ENCODE measurements around the gene EMP3. TPM values are rescaled to one million over a fixed set of nuclear protein-coding genes. Genes with fewer than 3 reads are reported as not detected.

The EMP3 gene
- total and polyA plus RNA-seq, 9 of the 15 experiments (the other 6 are each of a cell fraction or from before 2014, with no cell fraction given) = 123 to 386 (median 296) TPM

GRCh38 chr19:48332662-48333466 lies 7.5 kb downstream of the EMP3 start (continued):
- no peak for TF ChIP-seq ZBTB49 (CRISPR knock-in tag; IDR thresholded peaks at IDR 0.05; ENCODE audit: borderline replicate concordance)
- peak; percentile 85; the same call in 1 of the 2 replicates for TF ChIP-seq E4F1 (CRISPR knock-in tag; IDR thresholded peaks at IDR 0.05; ENCODE audit: borderline replicate concordance)
- no peak; the same call in 1 of the 2 replicates for TF ChIP-seq RFX1 (IDR thresholded peaks at IDR 0.05)
- TF ChIP-seq AFF1 (IDR thresholded peaks at IDR 0.05; ENCODE audit: low read depth in 1 of 2, partially characterized antibody in 2 of 2) = peak in 1 of 2 experiments; percentile 48
- peak; percentile 62 for TF ChIP-seq POLR2G (IDR thresholded peaks at IDR 0.05; ENCODE audit: low read depth, low read length)
- TF ChIP-seq ZNF41 (CRISPR knock-in tag; conservative IDR thresholded peaks at IDR 0.05) = no peak
- TF ChIP-seq RBM22 (IDR thresholded peaks at IDR 0.05; ENCODE audit: low read depth, low read length, poor library complexity, severe bottlenecking) = no peak
- peak; percentile 21 for TF ChIP-seq HNRNPLL (IDR thresholded peaks at IDR 0.05; ENCODE audit: low read depth, low read length, poor library complexity, severe bottlenecking)
- TF ChIP-seq PPARD (CRISPR knock-in tag; IDR thresholded peaks at IDR 0.05) = no peak
- TF ChIP-seq STAT5A (IDR thresholded peaks at IDR 0.05; ENCODE audit: borderline replicate concordance, low read length) = no peak

All from K562 (cell line).